IMR-90 (cell line): ENCODE results near the gene NOXRED1.

Experiments
- CEBPB ChIP-seq: IDR thresholded peaks from 2 replicates; pipeline ENCODE4 v1.6.1; 2012; ENCODE audit warnings: low read depth, low read length, improper control_type of control experiment
- FOS ChIP-seq: fragments of 150-350 bp; IDR thresholded peaks from 2 replicates; pipeline ENCODE4 v1.6.1; 2016; ENCODE audit warnings: low read depth, low read length
- MAFK ChIP-seq: IDR thresholded peaks from 2 replicates; pipeline ENCODE4 v1.6.1; 2012; ENCODE audit warnings: low read depth, low read length, improper control_type of control experiment
- MAZ ChIP-seq: IDR thresholded peaks from 2 replicates; pipeline ENCODE4 v1.6.1; 2012; ENCODE audit warnings: low read depth, mild to moderate bottlenecking, low read length, improper control_type of control experiment, moderate library complexity, borderline replicate concordance
- MXI1 ChIP-seq: IDR thresholded peaks from 2 replicates; pipeline ENCODE4 v1.6.1; 2012; ENCODE audit warnings: low read depth, mild to moderate bottlenecking, low read length, moderate library complexity, borderline replicate concordance
- NFE2L2 ChIP-seq: fragments of 150-350 bp; IDR thresholded peaks from 2 replicates; pipeline ENCODE4 v1.6.1; 2016; ENCODE audit warnings: low read depth, mild to moderate bottlenecking, low read length
- POLR2A ChIP-seq: IDR thresholded peaks from 2 replicates; pipeline ENCODE4 v1.6.1; 2012; ENCODE audit warnings: mild to moderate bottlenecking, low read depth, low read length
- RAD21 ChIP-seq: IDR thresholded peaks from 2 replicates; pipeline ENCODE4 v1.6.1; 2012; ENCODE audit warnings: low read length, improper control_type of control experiment
- RCOR1 ChIP-seq: IDR thresholded peaks from 2 replicates; pipeline ENCODE4 v1.6.1; 2012; ENCODE audit warnings: mild to moderate bottlenecking, low read length, improper control_type of control experiment; ENCODE audit not compliant: insufficient replicate concordance
- RFX5 ChIP-seq: IDR thresholded peaks from 2 replicates; pipeline ENCODE4 v1.8.0; 2012; ENCODE audit warnings: low read depth, mild to moderate bottlenecking, low read length, moderate library complexity
- SMC3 ChIP-seq: fragments of 150-350 bp; IDR thresholded peaks from 2 replicates; pipeline ENCODE4 v1.6.1; 2016; ENCODE audit warnings: low read depth, mild to moderate bottlenecking, antibody characterized with exemption, low read length, moderate library complexity
- TF ChIP-seq, protein P1 (sequence below): fragments of 150-350 bp; IDR thresholded peaks from 2 replicates; pipeline ENCODE4 v1.6.1; 2017; ENCODE audit warnings: mild to moderate bottlenecking, antibody characterized with exemption, low read length, low read depth
- TF ChIP-seq, protein P2 (sequence below): conservative IDR thresholded peaks from 2 replicates; pipeline ENCODE4 v1.5.1; 2012; ENCODE audit warnings: mild to moderate bottlenecking, low read depth, low read length, improper control_type of control experiment

DNA sequence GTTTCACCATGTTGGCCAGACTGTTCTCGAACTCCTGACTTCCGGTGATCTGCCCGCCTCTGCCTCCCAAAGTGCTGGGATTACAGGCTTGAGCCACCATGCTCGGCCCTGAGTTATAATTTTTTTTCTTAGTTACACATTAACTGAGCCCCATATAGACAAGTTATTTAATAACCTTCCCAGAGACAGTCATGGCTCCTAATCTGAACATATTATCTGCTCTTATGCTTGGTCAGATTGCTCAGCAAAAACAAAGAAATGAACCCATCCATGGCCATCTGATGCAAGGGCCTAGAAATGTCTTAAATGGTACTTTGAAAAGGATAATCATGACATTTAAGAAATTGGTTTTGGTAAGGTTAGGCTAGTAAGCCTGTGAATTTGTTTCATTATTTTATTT, 33.1 kb downstream of the NOXRED1 start:
- TF ChIP-seq, protein P1, sequence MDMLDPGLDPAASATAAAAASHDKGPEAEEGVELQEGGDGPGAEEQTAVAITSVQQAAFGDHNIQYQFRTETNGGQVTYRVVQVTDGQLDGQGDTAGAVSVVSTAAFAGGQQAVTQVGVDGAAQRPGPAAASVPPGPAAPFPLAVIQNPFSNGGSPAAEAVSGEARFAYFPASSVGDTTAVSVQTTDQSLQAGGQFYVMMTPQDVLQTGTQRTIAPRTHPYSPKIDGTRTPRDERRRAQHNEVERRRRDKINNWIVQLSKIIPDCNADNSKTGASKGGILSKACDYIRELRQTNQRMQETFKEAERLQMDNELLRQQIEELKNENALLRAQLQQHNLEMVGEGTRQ, result no peak
- TF ChIP-seq FOS (no peak), CEBPB (no peak), SMC3 (no peak), POLR2A (no peak), RAD21 (no peak), MAZ (no peak), MAFK (no peak), RFX5 (no peak), NFE2L2 (no peak), MXI1 (no peak), RCOR1 (no peak)
- TF ChIP-seq, protein P2, sequence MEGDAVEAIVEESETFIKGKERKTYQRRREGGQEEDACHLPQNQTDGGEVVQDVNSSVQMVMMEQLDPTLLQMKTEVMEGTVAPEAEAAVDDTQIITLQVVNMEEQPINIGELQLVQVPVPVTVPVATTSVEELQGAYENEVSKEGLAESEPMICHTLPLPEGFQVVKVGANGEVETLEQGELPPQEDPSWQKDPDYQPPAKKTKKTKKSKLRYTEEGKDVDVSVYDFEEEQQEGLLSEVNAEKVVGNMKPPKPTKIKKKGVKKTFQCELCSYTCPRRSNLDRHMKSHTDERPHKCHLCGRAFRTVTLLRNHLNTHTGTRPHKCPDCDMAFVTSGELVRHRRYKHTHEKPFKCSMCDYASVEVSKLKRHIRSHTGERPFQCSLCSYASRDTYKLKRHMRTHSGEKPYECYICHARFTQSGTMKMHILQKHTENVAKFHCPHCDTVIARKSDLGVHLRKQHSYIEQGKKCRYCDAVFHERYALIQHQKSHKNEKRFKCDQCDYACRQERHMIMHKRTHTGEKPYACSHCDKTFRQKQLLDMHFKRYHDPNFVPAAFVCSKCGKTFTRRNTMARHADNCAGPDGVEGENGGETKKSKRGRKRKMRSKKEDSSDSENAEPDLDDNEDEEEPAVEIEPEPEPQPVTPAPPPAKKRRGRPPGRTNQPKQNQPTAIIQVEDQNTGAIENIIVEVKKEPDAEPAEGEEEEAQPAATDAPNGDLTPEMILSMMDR, result no peak
